ENCODE data around the gene CCDC171.

CCDC171 gene

GRCh38 chr9:15722888-15723287 is 170.0 kb downstream of the CCDC171 start:
- H3F3A ChIP-seq (ENCODE audit: insufficient read depth), result no peaks in the 10 kb centered on the region
- TF ChIP-seq EZH2phosphoT487 (conservative IDR thresholded peaks at IDR 0.05; ENCODE audit: low read length), result no peak
- TF ChIP-seq, protein P1, sequence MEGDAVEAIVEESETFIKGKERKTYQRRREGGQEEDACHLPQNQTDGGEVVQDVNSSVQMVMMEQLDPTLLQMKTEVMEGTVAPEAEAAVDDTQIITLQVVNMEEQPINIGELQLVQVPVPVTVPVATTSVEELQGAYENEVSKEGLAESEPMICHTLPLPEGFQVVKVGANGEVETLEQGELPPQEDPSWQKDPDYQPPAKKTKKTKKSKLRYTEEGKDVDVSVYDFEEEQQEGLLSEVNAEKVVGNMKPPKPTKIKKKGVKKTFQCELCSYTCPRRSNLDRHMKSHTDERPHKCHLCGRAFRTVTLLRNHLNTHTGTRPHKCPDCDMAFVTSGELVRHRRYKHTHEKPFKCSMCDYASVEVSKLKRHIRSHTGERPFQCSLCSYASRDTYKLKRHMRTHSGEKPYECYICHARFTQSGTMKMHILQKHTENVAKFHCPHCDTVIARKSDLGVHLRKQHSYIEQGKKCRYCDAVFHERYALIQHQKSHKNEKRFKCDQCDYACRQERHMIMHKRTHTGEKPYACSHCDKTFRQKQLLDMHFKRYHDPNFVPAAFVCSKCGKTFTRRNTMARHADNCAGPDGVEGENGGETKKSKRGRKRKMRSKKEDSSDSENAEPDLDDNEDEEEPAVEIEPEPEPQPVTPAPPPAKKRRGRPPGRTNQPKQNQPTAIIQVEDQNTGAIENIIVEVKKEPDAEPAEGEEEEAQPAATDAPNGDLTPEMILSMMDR (IDR thresholded peaks at IDR 0.05; ENCODE audit: insufficient read depth, low read length, poor library complexity, severe bottlenecking), result no peak
- H4K20me1 ChIP-seq (ENCODE audit: low read depth, low read length), result no peaks in the 10 kb centered on the region

GRCh38 chr9:15724016-15724415 is 171.2 kb downstream of the CCDC171 start:
- H3K36me3 ChIP-seq (ENCODE audit: low read length), result 0 out of 2 replicates have a peak, but pooled peaks cover 3% of the 10 kb centered on the region
- H3K9me3 ChIP-seq (ENCODE audit: insufficient read depth, low read length), result no peaks in the 10 kb centered on the region
- H3K79me2 ChIP-seq (ENCODE audit: insufficient read depth, low read length), result no peaks in the 10 kb centered on the region
- H3K27ac ChIP-seq (ENCODE audit: low read depth, low read length), result no peak overlapping the region
- no peaks in the 10 kb centered on the region for H3F3A ChIP-seq (ENCODE audit: insufficient read depth)
- H3K4me2 ChIP-seq (ENCODE audit: low read depth, low read length, poor library complexity, severe bottlenecking), result no peak overlapping the region
- H3K4me3 ChIP-seq (ENCODE audit: insufficient read depth, low read length, poor library complexity, severe bottlenecking), result no peak overlapping the region
- H3K9me2 ChIP-seq (replicated peaks; ENCODE audit: insufficient read depth, low read length), result no peaks in the 10 kb centered on the region
- no peak for TF ChIP-seq EZH2phosphoT487 (conservative IDR thresholded peaks at IDR 0.05; ENCODE audit: low read length)
- TF ChIP-seq, protein P1 (IDR thresholded peaks at IDR 0.05; ENCODE audit: insufficient read depth, low read length, poor library complexity, severe bottlenecking), result no peak
- no peaks in the 10 kb centered on the region for H4K20me1 ChIP-seq (ENCODE audit: low read depth, low read length)
- no peaks in the 10 kb centered on the region for H3K27me3 ChIP-seq (ENCODE audit: low read length)
- H2AFZ ChIP-seq (ENCODE audit: low read depth, low read length, severe bottlenecking), result no peak overlapping the region
- H3K9ac ChIP-seq (ENCODE audit: low read length), result no peak overlapping the region

More at GRCh38 chr9:15722888-15723287, 170.0 kb downstream of the CCDC171 start:
- Histone ChIP-seq H3K9ac (ENCODE audit: low read length) (no peak overlapping the region), H3K9me2 (replicated peaks; ENCODE audit: insufficient read depth, low read length) (no peaks in the 10 kb centered on the region), H3K36me3 (ENCODE audit: low read length) (no peaks in the 10 kb centered on the region), H3K9me3 (ENCODE audit: insufficient read depth, low read length) (no peaks in the 10 kb centered on the region), H2AFZ (ENCODE audit: low read depth, low read length, severe bottlenecking) (no peak overlapping the region), H3K4me3 (ENCODE audit: insufficient read depth, low read length, poor library complexity, severe bottlenecking) (no peak overlapping the region), H3K27ac (ENCODE audit: low read depth, low read length) (no peak overlapping the region), H3K79me2 (ENCODE audit: insufficient read depth, low read length) (no peaks in the 10 kb centered on the region), H3K4me2 (ENCODE audit: low read depth, low read length, poor library complexity, severe bottlenecking) (no peak overlapping the region), H3K27me3 (ENCODE audit: low read length) (no peaks in the 10 kb centered on the region)

DNA sequence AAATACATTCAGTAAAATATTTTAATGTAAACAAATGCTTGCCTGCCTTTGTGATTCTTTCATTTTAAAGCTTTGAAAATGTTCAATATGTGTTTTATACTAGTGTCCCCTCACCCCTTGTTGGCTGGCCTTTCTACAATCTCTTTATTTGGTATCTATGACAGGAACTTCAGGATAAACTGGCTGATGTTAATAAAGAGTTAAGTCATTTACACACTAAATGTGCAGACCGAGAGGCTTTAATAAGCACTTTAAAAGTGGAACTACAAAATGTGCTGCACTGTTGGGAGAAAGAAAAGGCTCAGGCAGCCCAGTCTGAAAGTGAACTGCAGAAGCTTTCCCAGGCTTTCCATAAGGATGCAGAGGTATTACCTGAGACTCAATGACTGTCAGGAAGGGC is 171.8 kb downstream of the CCDC171 start:
- Histone ChIP-seq H3K36me3 (ENCODE audit: low read length) (0 out of 2 replicates have a peak, but pooled peaks cover 3% of the 10 kb centered on the region), H3K9me2 (replicated peaks; ENCODE audit: insufficient read depth, low read length) (no peaks in the 10 kb centered on the region), H3K27me3 (ENCODE audit: low read length) (no peaks in the 10 kb centered on the region), H3K9ac (ENCODE audit: low read length) (no peak overlapping the region), H3F3A (ENCODE audit: insufficient read depth) (no peaks in the 10 kb centered on the region), H3K27ac (ENCODE audit: low read depth, low read length) (no peak overlapping the region), H2AFZ (ENCODE audit: low read depth, low read length, severe bottlenecking) (no peak overlapping the region), H4K20me1 (ENCODE audit: low read depth, low read length) (no peaks in the 10 kb centered on the region), H3K9me3 (ENCODE audit: insufficient read depth, low read length) (no peaks in the 10 kb centered on the region), H3K79me2 (ENCODE audit: insufficient read depth, low read length) (no peaks in the 10 kb centered on the region), H3K4me2 (ENCODE audit: low read depth, low read length, poor library complexity, severe bottlenecking) (no peak overlapping the region), H3K4me3 (ENCODE audit: insufficient read depth, low read length, poor library complexity, severe bottlenecking) (no peak overlapping the region)
- TF ChIP-seq, protein P1 (IDR thresholded peaks at IDR 0.05; ENCODE audit: insufficient read depth, low read length, poor library complexity, severe bottlenecking), result no peak

Measured in SU-DHL-6 (cell line).